ENCODE measurements around the gene AGAP1. TPM values are rescaled to one million over a fixed set of nuclear protein-coding genes. Genes with fewer than 3 reads are reported as not detected.

AGAP1 gene
- total RNA-seq, 3 donors from 2014 or later (not counting 1 experiment from before 2014, with no cell fraction given) = 42.0 to 56.4 (median 45.7) TPM

- Mint-ChIP-seq H3K9me3 (no peaks in the 10 kb centered on the region), H3K27ac (no peak overlapping the region), H3K36me3 (no peaks in the 10 kb centered on the region), H3K27me3 (ENCODE audit: low read depth in 2 of 2) (peaks cover 14 to 31% of the 10 kb centered on the region in 2 donors), H3K4me1 (no peaks in the 10 kb centered on the region), H3K4me3 (no peak overlapping the region)
- no peak overlapping the region for H3K27ac ChIP-seq (ENCODE audit: low read length)
- H3K4me3 ChIP-seq (ENCODE audit: low read length) = no peak overlapping the region
- WGBS (ENCODE audit: insufficient coverage) = 83% methylated on average over 4 of the region's 4 CpGs
- TF ChIP-seq CTCF (IDR thresholded peaks at IDR 0.05) = no peak
- H3K9me3 ChIP-seq (ENCODE audit: control insufficient read depth, insufficient read depth, low read length) = no peaks in the 10 kb centered on the region
- no peaks in the 10 kb centered on the region for H3K27me3 ChIP-seq (ENCODE audit: control insufficient read depth, insufficient read depth, low read length)
- H3K4me1 ChIP-seq (ENCODE audit: control insufficient read depth, insufficient read depth, low read length) = no peaks in the 10 kb centered on the region
- no peak for ATAC-seq
- no peak for DNase-seq
- intact Hi-C loops (cut with micrococcal nuclease) = no loop called here
- no peaks in the 10 kb centered on the region for H3K36me3 ChIP-seq (ENCODE audit: control insufficient read depth, insufficient read depth, low read length)
Measured at GRCh38 chr2:235627682-235628081, 133.8 kb downstream of the AGAP1 start.

GRCh38 chr2:235630718-235631296 is 137.0 kb downstream of the AGAP1 start:
- peaks cover 17% of the 10 kb centered on the region in 2 donors for H3K27me3 Mint-ChIP-seq (ENCODE audit: low read depth in 2 of 2)

GRCh38 chr2:235634435-235635158 is 140.8 kb downstream of the AGAP1 start:
- TF ChIP-seq CTCF (IDR thresholded peaks at IDR 0.05) = no peak
- Mint-ChIP-seq H3K27ac (no peak overlapping the region), H3K9me3 (no peaks in the 10 kb centered on the region), H3K4me3 (no peak overlapping the region), H3K4me1 (no peaks in the 10 kb centered on the region), H3K36me3 (no peaks in the 10 kb centered on the region), H3K27me3 (ENCODE audit: low read depth in 2 of 2) (peaks cover 7 to 18% of the 10 kb centered on the region in 2 donors)
- H3K4me1 ChIP-seq (ENCODE audit: control insufficient read depth, insufficient read depth, low read length) = no peaks in the 10 kb centered on the region
- intact Hi-C loops (cut with micrococcal nuclease) = no loop called here
- no peak overlapping the region for H3K27ac ChIP-seq (ENCODE audit: low read length)
- H3K36me3 ChIP-seq (ENCODE audit: control insufficient read depth, insufficient read depth, low read length) = no peaks in the 10 kb centered on the region
- ATAC-seq (no peak), DNase-seq (no peak)
- H3K9me3 ChIP-seq (ENCODE audit: control insufficient read depth, insufficient read depth, low read length) = no peaks in the 10 kb centered on the region
- no peak overlapping the region for H3K4me3 ChIP-seq (ENCODE audit: low read length)
- H3K27me3 ChIP-seq (ENCODE audit: control insufficient read depth, insufficient read depth, low read length) = no peaks in the 10 kb centered on the region
- WGBS (ENCODE audit: insufficient coverage) = 80% methylated on average over 12 of the region's 12 CpGs

More at GRCh38 chr2:235630718-235631296, 137.0 kb downstream of the AGAP1 start:
- intact Hi-C loops (cut with micrococcal nuclease) = no loop called here
- H3K4me1 ChIP-seq (ENCODE audit: control insufficient read depth, insufficient read depth, low read length) = no peaks in the 10 kb centered on the region
- Mint-ChIP-seq H3K4me3 (no peak overlapping the region), H3K4me1 (no peaks in the 10 kb centered on the region), H3K36me3 (no peaks in the 10 kb centered on the region), H3K27ac (no peak overlapping the region), H3K9me3 (no peaks in the 10 kb centered on the region)
- H3K9me3 ChIP-seq (ENCODE audit: control insufficient read depth, insufficient read depth, low read length) = no peaks in the 10 kb centered on the region
- no peaks in the 10 kb centered on the region for H3K36me3 ChIP-seq (ENCODE audit: control insufficient read depth, insufficient read depth, low read length)
- WGBS (ENCODE audit: insufficient coverage) = 85% methylated on average over 21 of the region's 21 CpGs
- no peaks in the 10 kb centered on the region for H3K27me3 ChIP-seq (ENCODE audit: control insufficient read depth, insufficient read depth, low read length)
- ATAC-seq (no peak), DNase-seq (no peak)
- TF ChIP-seq CTCF (IDR thresholded peaks at IDR 0.05) = no peak
- no peak overlapping the region for H3K27ac ChIP-seq (ENCODE audit: low read length)
- H3K4me3 ChIP-seq (ENCODE audit: low read length) = no peak overlapping the region

All from natural killer cell (primary cell).